IMR-90 (cell line): ENCODE measurements around the gene IFNA1. TPM values are rescaled to one million over a fixed set of nuclear protein-coding genes. Genes with fewer than 3 reads are reported as not detected.

ENCODE experiments used
- ATAC-seq: fragments of 200-7000 bp; cut with Tn5 transposase; 2 replicates; pipeline ENCODE4 v1.9.1; 2020; ENCODE audit warnings: low read depth, mild to moderate bottlenecking, moderate library complexity
- BruUV-seq: library from RNA; stranded (reverse); fragments of 400-500 nt; replicated peaks from 2 replicates; lab custom pipeline; 2021; lab: Mats Ljungman, UMichigan
- CTCF ChIA-PET: fragments of 300-600 bp; formaldehyde crosslinking; extraction: SDS; loops from one replicate; lab custom pipeline; 2021; ENCODE audit warnings: antibody characterized with exemption; lab: Yijun Ruan, JAX
- POLR2A ChIA-PET: fragments of 300-600 bp; sonication (Branson Sonifier 250); formaldehyde crosslinking; loops from one replicate; lab custom pipeline; 2022; ENCODE audit warnings: antibody characterized with exemption; ENCODE audit not compliant: unreplicated experiment; lab: Charles Lee
- DNase-seq: peaks from one replicate; pipeline ENCODE4 v3.0.0; 2013
- H2AFZ ChIP-seq: replicated peaks from 2 replicates; pipeline ENCODE3; 2013; ENCODE audit warnings: low read length, mild to moderate bottlenecking; ENCODE audit not compliant: poor library complexity
- H2AK5ac ChIP-seq: 2 replicates; pipeline ENCODE4 v1.6.1; 2013; ENCODE audit warnings: low read depth, low read length, inconsistent platforms
- H2AK9ac ChIP-seq: replicated peaks from 2 replicates; pipeline ENCODE3; 2013; ENCODE audit warnings: mild to moderate bottlenecking, low read depth, low read length, moderate library complexity; ENCODE audit not compliant: poor library complexity
- H2BK120ac ChIP-seq: 2 replicates; pipeline ENCODE4 v1.6.1; 2013; ENCODE audit warnings: low read depth, low read length, inconsistent platforms
- H2BK15ac ChIP-seq: 3 replicates; pipeline ENCODE4 v1.6.1; 2013; ENCODE audit warnings: low read depth, low read length, inconsistent platforms
- H2BK20ac ChIP-seq: 2 replicates; pipeline ENCODE4 v1.6.1; 2013; ENCODE audit warnings: low read depth, mild to moderate bottlenecking, inconsistent platforms, low read length, moderate library complexity
- H2BK5ac ChIP-seq: 2 replicates; pipeline ENCODE4 v1.6.1; 2013; ENCODE audit warnings: mild to moderate bottlenecking, low read depth, low read length, inconsistent platforms; ENCODE audit not compliant: poor library complexity, severe bottlenecking
- H3K14ac ChIP-seq: replicated peaks from 2 replicates; pipeline ENCODE4 v1.6.1; 2013; ENCODE audit warnings: low read depth, low read length, inconsistent platforms
- H3K18ac ChIP-seq: 2 replicates; pipeline ENCODE4 v1.6.1; 2013; ENCODE audit warnings: low read depth, low read length, control low read depth
- H3K23ac ChIP-seq: 2 replicates; pipeline ENCODE4 v1.6.1; 2013; ENCODE audit warnings: low read depth, low read length, inconsistent platforms
- H3K27ac ChIP-seq: 2 replicates; pipeline ENCODE4 v1.5.1; 2013; ENCODE audit warnings: mild to moderate bottlenecking, control low read depth, low read length; ENCODE audit not compliant: insufficient read depth
- H3K27me3 ChIP-seq: 2 replicates; pipeline ENCODE4 v1.6.1; 2013; ENCODE audit warnings: low read length; ENCODE audit not compliant: control insufficient read depth, insufficient read depth
- H3K36me3 ChIP-seq: 2 replicates; pipeline ENCODE4 v1.6.1; 2013; ENCODE audit warnings: low read length, mixed read lengths; ENCODE audit not compliant: control insufficient read depth, insufficient read depth
- H3K4ac ChIP-seq: 2 replicates; pipeline ENCODE4 v1.6.1; 2013; ENCODE audit warnings: low read depth, low read length, inconsistent platforms
- H3K4me1 ChIP-seq: 2 replicates; pipeline ENCODE4 v1.6.1; 2013; ENCODE audit warnings: low read length, mixed read lengths; ENCODE audit not compliant: control insufficient read depth, insufficient read depth
- H3K4me2 ChIP-seq: 2 replicates; pipeline ENCODE4 v1.6.1; 2013; ENCODE audit warnings: low read depth, mild to moderate bottlenecking, control low read depth, low read length, moderate library complexity
- H3K4me3 ChIP-seq: 2 replicates; pipeline ENCODE4 v1.5.1; 2013; ENCODE audit warnings: low read depth, mild to moderate bottlenecking, control low read depth, low read length, moderate library complexity; ENCODE audit not compliant: insufficient read depth
- H3K56ac ChIP-seq: 2 replicates; pipeline ENCODE4 v1.6.1; 2013; ENCODE audit warnings: low read length, inconsistent platforms; ENCODE audit not compliant: insufficient read depth; ENCODE audit errors: extremely low read depth
- H3K79me1 ChIP-seq, 2 experiments: 2 replicates each; pipeline ENCODE4 v1.6.1; 2013; ENCODE audit warnings: low read length in 2 of 2, inconsistent platforms in 1 of 2, low read depth in 1 of 2
- H3K9ac ChIP-seq: 2 replicates; pipeline ENCODE4 v1.6.1; 2013; ENCODE audit warnings: low read depth, low read length, control low read depth
- H3K9me1 ChIP-seq: 2 replicates; pipeline ENCODE4 v1.6.1; 2013; ENCODE audit warnings: low read length, inconsistent platforms; ENCODE audit not compliant: insufficient read depth
- H3K9me3 ChIP-seq: 2 replicates; pipeline ENCODE4 v1.6.1; 2013; ENCODE audit warnings: low read length; ENCODE audit not compliant: control insufficient read depth, insufficient read depth
- H4K20me1 ChIP-seq: 2 replicates; pipeline ENCODE4 v1.6.1; 2013; ENCODE audit warnings: low read length, inconsistent platforms; ENCODE audit not compliant: insufficient read depth
- H4K5ac ChIP-seq: 2 replicates; pipeline ENCODE4 v1.6.1; 2013; ENCODE audit warnings: mild to moderate bottlenecking, low read depth, low read length, control low read depth
- H4K8ac ChIP-seq, 2 experiments: 2 replicates each; pipeline ENCODE4 v1.6.1; 2013; ENCODE audit warnings: low read depth in 2 of 2, low read length in 2 of 2, control low read depth in 1 of 2, inconsistent platforms in 1 of 2
- H4K91ac ChIP-seq: 2 replicates; pipeline ENCODE4 v1.6.1; 2013; ENCODE audit warnings: low read depth, low read length, inconsistent platforms; ENCODE audit not compliant: insufficient read depth
- BHLHE40 ChIP-seq: fragments of 150-350 bp; IDR thresholded peaks from 2 replicates; pipeline ENCODE4 v1.6.1; 2016; ENCODE audit warnings: mild to moderate bottlenecking, low read depth, low read length
- CTCF ChIP-seq: conservative IDR thresholded peaks from 2 replicates; pipeline ENCODE4 v1.5.1; 2012; ENCODE audit warnings: mild to moderate bottlenecking, low read depth, low read length, improper control_type of control experiment
- ELK1 ChIP-seq: fragments of 150-350 bp; IDR thresholded peaks from 2 replicates; pipeline ENCODE4 v1.6.1; 2016; ENCODE audit warnings: low read depth, mild to moderate bottlenecking, low read length, moderate library complexity, borderline replicate concordance
- MXI1 ChIP-seq: IDR thresholded peaks from 2 replicates; pipeline ENCODE4 v1.6.1; 2012; ENCODE audit warnings: low read depth, mild to moderate bottlenecking, low read length, moderate library complexity, borderline replicate concordance
- NFE2L2 ChIP-seq: fragments of 150-350 bp; IDR thresholded peaks from 2 replicates; pipeline ENCODE4 v1.6.1; 2016; ENCODE audit warnings: low read depth, mild to moderate bottlenecking, low read length
- RAD21 ChIP-seq: IDR thresholded peaks from 2 replicates; pipeline ENCODE4 v1.6.1; 2012; ENCODE audit warnings: low read length, improper control_type of control experiment
- SMC3 ChIP-seq: fragments of 150-350 bp; IDR thresholded peaks from 2 replicates; pipeline ENCODE4 v1.6.1; 2016; ENCODE audit warnings: low read depth, mild to moderate bottlenecking, antibody characterized with exemption, low read length, moderate library complexity
- USF2 ChIP-seq: fragments of 150-350 bp; IDR thresholded peaks from 2 replicates; pipeline ENCODE4 v1.6.1; 2017; ENCODE audit warnings: mild to moderate bottlenecking, antibody characterized with exemption, low read length, low read depth
- dilution Hi-C: fragments of 300-500 bp; cut with HindIII; formaldehyde crosslinking; loops from one replicate; pipeline ENCODE4 v1.14.3; 2018; ENCODE audit warnings: low sequenced_read_pairs; ENCODE audit not compliant: unreplicated experiment
- in situ Hi-C: fragments of 300-500 bp; cut with MboI; formaldehyde crosslinking; loops from 3 replicates; pipeline ENCODE4 v1.14.3; 2019; ENCODE audit warnings: low sequenced_read_pairs, inconsistent platforms, mixed read lengths
- intact Hi-C: fragments of 100-400 bp; cut with micrococcal nuclease; formaldehyde crosslinking; loops from 2 replicates; pipeline ENCODE4 v1.10.0; 2022
- polyA plus RNA-seq, 3 experiments: library from polyadenylated mRNA; depleted of rRNA; stranded (reverse); fragments of >200 nt; gene quantifications; 2 replicates each; pipeline ENCODE4 v1.2.3, GENCODE V29; 2012; ENCODE audit warnings: low replicate concordance in 1 of 3
- total RNA-seq: library from RNA; depleted of rRNA; stranded (reverse); fragments of >200 nt; gene quantifications from 2 replicates; pipeline ENCODE4 v1.2.3, GENCODE V29; 2012

IFNA1 gene
- total and polyA plus RNA-seq, 2 of the 4 experiments (the other 2 are of a cell fraction) = not detected

- intact Hi-C loops (loop anchor here (1.0 to 2.0 kb wide), 3 partner anchors 91 to 323 kb away; no protein-coding TSS in a partner anchor), dilution Hi-C loops (no loop called here), in situ Hi-C loops (no loop called here)
- Histone ChIP-seq H2AK5ac (no peak overlapping the region), H2BK20ac (no peak overlapping the region), H3K36me3 (no peaks in the 10 kb centered on the region), H3K9me3 (no peaks in the 10 kb centered on the region), H2AFZ (no peak overlapping the region), H2AK9ac (no peak overlapping the region), H2BK120ac (no peak overlapping the region), H3K18ac (no peak overlapping the region), H2BK5ac (no peak overlapping the region), H4K91ac (no peak overlapping the region), H3K4me1 (no peaks in the 10 kb centered on the region), H2BK15ac (no peak overlapping the region), H4K8ac (no peak overlapping the region), H3K79me1 (no peaks in the 10 kb centered on the region), H3K9ac (no peak overlapping the region), H3K23ac (no peak overlapping the region), H3K4me2 (no peak overlapping the region), H3K56ac (no peak overlapping the region), H3K14ac (no peak overlapping the region), H3K27ac (no peak overlapping the region), H4K20me1 (no peaks in the 10 kb centered on the region), H3K9me1 (no peaks in the 10 kb centered on the region), H3K4ac (no peak overlapping the region), H3K27me3 (no peaks in the 10 kb centered on the region), H3K4me3 (no peak overlapping the region), H4K5ac (no peak overlapping the region)
- ChIA-PET CTCF (interaction anchor here (0.5 to 2.6 kb wide), 20 partner anchors 10 to 334 kb away, joined by 3 to 20 read pairs (median 3); partner anchors contain the start of genes IFNA7 and KLHL9), POLR2A (interaction anchor here (0.6 kb wide), 2 partner anchors 213 to 787 kb away, joined by 3 to 11 read pairs; no protein-coding TSS in a partner anchor)
- TF ChIP-seq NFE2L2 = no peak
- TF ChIP-seq CTCF = peak; percentile 83
- TF ChIP-seq RAD21 = peak; percentile 89
- TF ChIP-seq USF2 = no peak
- no peak for TF ChIP-seq ELK1
- no peak for TF ChIP-seq MXI1
- no peak for TF ChIP-seq BHLHE40
- TF ChIP-seq SMC3 = peak; percentile 78
- BruUV-seq = no TSS peak
- ATAC-seq = peak; percentile 75
- DNase-seq = peak; percentile 68
Observed at GRCh38 chr9:21465859-21466518, 25.8 kb downstream of the IFNA1 start.
